ENCODE measurements around the gene TMEM126A. TPM values are rescaled to one million over a fixed set of nuclear protein-coding genes. Genes with fewer than 3 reads are reported as not detected.

The TMEM126A gene
- polyA plus RNA-seq, 1 donor from 2014 or later, result 115 TPM

- Histone ChIP-seq H3K79me2 (replicated peaks; ENCODE audit: insufficient read depth, low read length) (no peaks in the 10 kb centered on the region), H3K9ac (ENCODE audit: low read length) (no peak overlapping the region), H3F3A (ENCODE audit: insufficient read depth, low read length, poor library complexity, severe bottlenecking) (no peaks in the 10 kb centered on the region), H3K4me3 (ENCODE audit: low read length) (no peak overlapping the region), H3K9me2 (ENCODE audit: insufficient read depth, low read length) (no peaks in the 10 kb centered on the region), H3K27me3 (ENCODE audit: insufficient read depth, low read depth, low read length) (no peaks in the 10 kb centered on the region), H3K27ac (ENCODE audit: low read length) (no peak overlapping the region), H3K9me3 (ENCODE audit: low read length) (no peaks in the 10 kb centered on the region), H4K20me1 (ENCODE audit: insufficient read depth) (no peaks in the 10 kb centered on the region), H3K4me2 (ENCODE audit: low read length) (no peak overlapping the region), H2AFZ (ENCODE audit: low read depth, low read length) (no peak overlapping the region), H3K36me3 (ENCODE audit: insufficient read depth, low read length) (no peaks in the 10 kb centered on the region)
- no peak for TF ChIP-seq TAF1 (IDR thresholded peaks at IDR 0.05; ENCODE audit: low read depth)
- TF ChIP-seq REST (IDR thresholded peaks at IDR 0.05; ENCODE audit: borderline replicate concordance), result no peak
- TF ChIP-seq MXI1 (conservative IDR thresholded peaks at IDR 0.05; ENCODE audit: poor library complexity, severe bottlenecking), result no peak
- TF ChIP-seq RAD21 (conservative IDR thresholded peaks at IDR 0.05), result no peak
- no peak for TF ChIP-seq EZH2 (IDR thresholded peaks at IDR 0.05; ENCODE audit: borderline replicate concordance, insufficient read depth, low read length, poor library complexity, severe bottlenecking)
- no peak for TF ChIP-seq EP300 (conservative IDR thresholded peaks at IDR 0.05; ENCODE audit: poor library complexity, severe bottlenecking)
Observed at GRCh38 chr11:85697747-85698146, 50.0 kb downstream of the TMEM126A start.

- H3K9me2 ChIP-seq (ENCODE audit: insufficient read depth, low read length), result no peaks in the 10 kb centered on the region
- H2AFZ ChIP-seq (ENCODE audit: low read depth, low read length), result no peak overlapping the region
- H4K20me1 ChIP-seq (ENCODE audit: insufficient read depth), result no peaks in the 10 kb centered on the region
- H3K27me3 ChIP-seq (ENCODE audit: insufficient read depth, low read depth, low read length), result no peaks in the 10 kb centered on the region
- no peaks in the 10 kb centered on the region for H3F3A ChIP-seq (ENCODE audit: insufficient read depth, low read length, poor library complexity, severe bottlenecking)
- no peak overlapping the region for H3K4me2 ChIP-seq (ENCODE audit: low read length)
- no peak for TF ChIP-seq EP300 (conservative IDR thresholded peaks at IDR 0.05; ENCODE audit: poor library complexity, severe bottlenecking)
- no peak for TF ChIP-seq TAF1 (IDR thresholded peaks at IDR 0.05; ENCODE audit: low read depth)
- no peak for TF ChIP-seq REST (IDR thresholded peaks at IDR 0.05; ENCODE audit: borderline replicate concordance)
- no peak for TF ChIP-seq EZH2 (IDR thresholded peaks at IDR 0.05; ENCODE audit: borderline replicate concordance, insufficient read depth, low read length, poor library complexity, severe bottlenecking)
- no peaks in the 10 kb centered on the region for H3K79me2 ChIP-seq (replicated peaks; ENCODE audit: insufficient read depth, low read length)
- H3K36me3 ChIP-seq (ENCODE audit: insufficient read depth, low read length), result no peaks in the 10 kb centered on the region
- no peaks in the 10 kb centered on the region for H3K9me3 ChIP-seq (ENCODE audit: low read length)
- H3K4me3 ChIP-seq (ENCODE audit: low read length), result no peak overlapping the region
- H3K27ac ChIP-seq (ENCODE audit: low read length), result no peak overlapping the region
- H3K9ac ChIP-seq (ENCODE audit: low read length), result no peak overlapping the region
Observed at GRCh38 chr11:85698195-85698594, 50.4 kb downstream of the TMEM126A start.

Data from neural cell (in vitro differentiated cells).